HG03354 (cell line): Measurements from ENCODE around the gene DLAT.
"Not testable (repeated sequence)": the region's sequence is repeated elsewhere in the genome, so short reads cannot be mapped to it uniquely, and the experiment has no call there.

Experiments
- ATAC-seq: cut with Tn5 transposase; IDR thresholded peaks from one replicate; pipeline ENCODE4 v1.9.1; 2021; ENCODE audit warnings: mild to moderate bottlenecking; ENCODE audit not compliant: unreplicated experiment, poor library complexity, severe bottlenecking

DLAT gene

GRCh38 chr11:112042961-112043304 is 17.7 kb downstream of the DLAT start:
- ATAC-seq, result no peak

GRCh38 chr11:112044961-112045360 is 19.8 kb downstream of the DLAT start:
- no peak for ATAC-seq

- not testable (repeated sequence) for ATAC-seq
Observed at GRCh38 chr11:112046647-112047046, 21.4 kb downstream of the DLAT start.

- ATAC-seq, result not testable (repeated sequence)
Observed at GRCh38 chr11:112048256-112048655, 23.0 kb downstream of the DLAT start.

- ATAC-seq, result no peak
Observed at GRCh38 chr11:112049777-112050176, 24.6 kb downstream of the DLAT start.

- peak; percentile 84 for ATAC-seq
Observed at GRCh38 chr11:112050721-112051120, 25.5 kb downstream of the DLAT start.

- ATAC-seq, result peak; percentile 51
Observed at GRCh38 chr11:112051768-112052167, 26.6 kb downstream of the DLAT start.

GRCh38 chr11:112057170-112057569 is 32.0 kb downstream of the DLAT start:
- no peak for ATAC-seq

GRCh38 chr11:112058103-112058502 is 32.9 kb downstream of the DLAT start:
- no peak for ATAC-seq

- no peak for ATAC-seq
Observed at GRCh38 chr11:112062923-112063322, 37.7 kb downstream of the DLAT start.

- ATAC-seq, result peak; percentile 92
Observed at GRCh38 chr11:112073941-112074811, 49.0 kb downstream of the DLAT start, which contains the start of the genes NKAPD1 and PIH1D2. TSS of gene NKAPD1 (plus strand) at chr11:112074299. CDS start at chr11:112075575, 1,276 bp downstream. TSS of gene PIH1D2 (minus strand) at chr11:112074017. CDS start at chr11:112073174, 843 bp downstream.

GRCh38 chr11:112082729-112083128 is 57.5 kb downstream of the DLAT start:
- ATAC-seq, result no peak

- ATAC-seq, result peak; percentile 36
Observed at GRCh38 chr11:112085822-112086421, 60.7 kb downstream of the DLAT start.

GRCh38 chr11:112086422-112087191 is 61.4 kb downstream of the DLAT start, which contains the start of the genes SDHD and TIMM8B:
TSS of gene SDHD (plus strand) at chr11:112086873. CDS start at chr11:112086908, 35 bp downstream.
TSS of gene TIMM8B (minus strand) at chr11:112086756. CDS start at chr11:112086723, 33 bp downstream.
- ATAC-seq, result peak; percentile 93

- peak; percentile 2 for ATAC-seq
Observed at GRCh38 chr11:112087212-112087611, 62.0 kb downstream of the DLAT start.

GRCh38 chr11:112095302-112095701 is 70.1 kb downstream of the DLAT start:
- not testable (repeated sequence) for ATAC-seq

- no peak for ATAC-seq
Observed at GRCh38 chr11:112096194-112096593, 71.0 kb downstream of the DLAT start.

- ATAC-seq, result no peak
Observed at GRCh38 chr11:112097734-112098528, 72.7 kb downstream of the DLAT start.

GRCh38 chr11:112100462-112100861 is 75.3 kb downstream of the DLAT start:
- ATAC-seq, result no peak
